ENCODE measurements around the gene KRTAP12-3. TPM values are rescaled to one million over a fixed set of nuclear protein-coding genes. Genes with fewer than 3 reads are reported as not detected.

Gene KRTAP12-3
- total and polyA plus RNA-seq, 10 of the 15 experiments (the other 5 are each of a cell fraction or from before 2014, with no cell fraction given): not detected

GRCh38 chr21:44657635-44658540, at the start of gene KRTAP12-3 (continued):
- TF ChIP-seq SMAD1 (IDR thresholded peaks at IDR 0.05; ENCODE audit: low read depth, partially characterized antibody) (no peak), BCL3 (IDR thresholded peaks at IDR 0.05; ENCODE audit: borderline replicate concordance, insufficient read depth, low read depth, low read length, poor library complexity, severe bottlenecking) (no peak), ZNF274 (IDR thresholded peaks at IDR 0.05; ENCODE audit: insufficient read depth, insufficient read length) (no peak), USF2 (IDR thresholded peaks at IDR 0.05; ENCODE audit: borderline replicate concordance, low read depth, low read length) (no peak), NR2C1 (IDR thresholded peaks at IDR 0.05) (no peak), ZBTB11 (CRISPR knock-in tag; IDR thresholded peaks at IDR 0.05) (no peak), SIN3A (IDR thresholded peaks at IDR 0.05; ENCODE audit: low read depth, low read length) (no peak), STAT3 (IDR thresholded peaks at IDR 0.05; ENCODE audit: low read depth, low read length) (no peak)
